OCI-LY1 (cell line): ENCODE results near the gene STAM.

Source experiments
- H2AFZ ChIP-seq: fragments of 200-600 bp; sonication (generic), shearing (Covaris generic); 2 replicates; pipeline ENCODE4 v1.6.0; 2014; ENCODE audit warnings: antibody characterized with exemption, mild to moderate bottlenecking, low read length
- H3F3A ChIP-seq: fragments of 200-600 bp; sonication (generic), shearing (Covaris generic); 2 replicates; pipeline ENCODE4 v1.6.0; 2014; ENCODE audit warnings: mild to moderate bottlenecking, antibody characterized with exemption, low read length, moderate library complexity; ENCODE audit not compliant: insufficient read depth
- H3K27ac ChIP-seq: fragments of 200-600 bp; sonication (generic); 2 replicates; pipeline ENCODE4 v1.5.1; 2014; ENCODE audit warnings: low read length, mixed run types, mild to moderate bottlenecking, low read depth; ENCODE audit not compliant: poor library complexity, severe bottlenecking
- H3K27me3 ChIP-seq: fragments of 200-600 bp; sonication (generic); 2 replicates; pipeline ENCODE4 v1.6.0; 2014; ENCODE audit warnings: antibody characterized with exemption, mild to moderate bottlenecking, low read length, moderate library complexity; ENCODE audit not compliant: insufficient read depth
- H3K36me3 ChIP-seq: fragments of 200-600 bp; sonication (generic); 2 replicates; pipeline ENCODE4 v1.6.1; 2014; ENCODE audit warnings: mild to moderate bottlenecking, antibody characterized with exemption, low read length, moderate library complexity, mixed read lengths; ENCODE audit not compliant: insufficient read depth
- H3K4me1 ChIP-seq: fragments of 200-600 bp; sonication (generic); 2 replicates; pipeline ENCODE4 v1.5.1; 2014; ENCODE audit warnings: mild to moderate bottlenecking, low read length, moderate library complexity; ENCODE audit not compliant: insufficient read depth, severe bottlenecking
- H3K4me2 ChIP-seq: fragments of 200-600 bp; sonication (generic), shearing (Covaris generic); 2 replicates; pipeline ENCODE4 v1.6.1; 2014; ENCODE audit warnings: low read length
- H3K4me3 ChIP-seq: fragments of 200-600 bp; sonication (generic); 2 replicates; pipeline ENCODE4 v1.5.1; 2014; ENCODE audit warnings: low read length, low read depth, mild to moderate bottlenecking, mixed read lengths; ENCODE audit not compliant: poor library complexity, severe bottlenecking
- H3K79me2 ChIP-seq: fragments of 200-600 bp; shearing (Covaris generic); 2 replicates; pipeline ENCODE4 v1.6.1; 2016; ENCODE audit warnings: mixed run types, low read length, mixed read lengths; ENCODE audit not compliant: insufficient read depth
- H3K9ac ChIP-seq: fragments of 200-600 bp; sonication (generic), shearing (Covaris generic); 2 replicates; pipeline ENCODE4 v1.6.1; 2014; ENCODE audit warnings: mild to moderate bottlenecking, low read length, mixed read lengths
- H3K9me2 ChIP-seq: fragments of 200-600 bp; sonication (generic), shearing (Covaris generic); 2 replicates; pipeline ENCODE4 v1.6.1; 2014; ENCODE audit warnings: low read depth, mild to moderate bottlenecking, low read length, mixed read lengths
- H3K9me3 ChIP-seq: fragments of 200-600 bp; shearing (Covaris generic); 2 replicates; pipeline ENCODE4 v1.6.1; 2014; ENCODE audit warnings: low read length, mixed read lengths
- H4K20me1 ChIP-seq: fragments of 200-600 bp; sonication (generic), shearing (Covaris generic); 2 replicates; pipeline ENCODE4 v1.6.0; 2016; ENCODE audit warnings: mild to moderate bottlenecking, low read length; ENCODE audit not compliant: insufficient read depth
- CTCF ChIP-seq: fragments of 200-600 bp; sonication (generic), shearing (Covaris generic); IDR thresholded peaks from 2 replicates; pipeline ENCODE4 v1.5.1; 2017; ENCODE audit warnings: mild to moderate bottlenecking, antibody characterized with exemption, low read length, moderate library complexity, mixed read lengths
- EZH2 ChIP-seq: fragments of 200-600 bp; sonication (generic), shearing (Covaris generic); IDR thresholded peaks from 2 replicates; pipeline ENCODE4 v1.8.0; 2017; ENCODE audit warnings: borderline replicate concordance, mixed run types, mild to moderate bottlenecking, antibody characterized with exemption, low read length, moderate library complexity, mixed read lengths

The STAM gene

DNA sequence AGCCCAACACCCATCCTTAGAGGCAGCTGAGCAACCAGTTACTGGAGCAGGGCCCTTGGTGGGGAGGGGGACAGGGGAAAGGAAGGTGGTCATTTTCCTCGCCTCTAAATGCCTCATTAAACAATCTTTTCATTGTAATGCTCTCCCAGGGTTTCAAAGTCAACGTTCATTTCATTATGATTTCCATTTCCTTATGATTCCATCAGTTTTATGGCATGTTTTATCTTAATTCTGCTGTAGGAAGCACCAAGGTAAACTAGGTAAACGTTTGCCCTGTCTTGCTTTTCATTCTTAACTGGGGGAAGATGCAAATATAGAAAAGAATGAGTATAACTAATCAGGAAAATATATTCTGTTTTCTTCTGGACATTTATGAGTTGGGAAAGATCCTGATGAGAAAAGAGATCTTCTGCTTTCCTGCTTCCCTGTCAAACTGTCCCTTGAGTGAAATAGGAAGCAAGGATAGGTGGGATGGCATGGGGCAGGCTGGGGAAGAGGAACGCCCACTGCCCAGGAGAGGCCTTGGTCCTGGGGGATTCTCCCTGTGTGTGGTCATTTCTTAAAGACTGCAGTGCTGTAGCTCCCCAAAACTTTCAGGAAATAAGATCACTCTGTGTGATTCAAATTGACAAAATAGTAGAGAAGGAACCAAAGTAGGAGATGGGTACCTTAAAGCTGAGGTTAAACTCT lies 87.5 kb downstream of the STAM start:
- no peak overlapping the region for H3K4me3 ChIP-seq
- no peak overlapping the region for H2AFZ ChIP-seq
- no peaks in the 10 kb centered on the region for H3K9me2 ChIP-seq
- H3K79me2 ChIP-seq = no peaks in the 10 kb centered on the region
- H3K27me3 ChIP-seq = no peaks in the 10 kb centered on the region
- H4K20me1 ChIP-seq = no peaks in the 10 kb centered on the region
- H3K4me2 ChIP-seq = no peak overlapping the region
- TF ChIP-seq CTCF = no peak
- no peak overlapping the region for H3K27ac ChIP-seq
- H3K36me3 ChIP-seq = no peaks in the 10 kb centered on the region
- H3K9me3 ChIP-seq = no peaks in the 10 kb centered on the region
- H3K9ac ChIP-seq = no peak overlapping the region
- no peaks in the 10 kb centered on the region for H3F3A ChIP-seq
- no peaks in the 10 kb centered on the region for H3K4me1 ChIP-seq

GRCh38 chr10:17733620-17734019 lies 89.7 kb downstream of the STAM start:
- no peak overlapping the region for H2AFZ ChIP-seq
- no peaks in the 10 kb centered on the region for H4K20me1 ChIP-seq
- H3K9me2 ChIP-seq = no peaks in the 10 kb centered on the region
- no peaks in the 10 kb centered on the region for H3K27me3 ChIP-seq
- H3K36me3 ChIP-seq = no peaks in the 10 kb centered on the region
- H3K9ac ChIP-seq = no peak overlapping the region
- no peak overlapping the region for H3K4me3 ChIP-seq
- TF ChIP-seq EZH2 (no peak), CTCF (no peak)
- H3K9me3 ChIP-seq = no peaks in the 10 kb centered on the region
- no peaks in the 10 kb centered on the region for H3K79me2 ChIP-seq
- no peak overlapping the region for H3K27ac ChIP-seq
- no peaks in the 10 kb centered on the region for H3F3A ChIP-seq
- no peak overlapping the region for H3K4me2 ChIP-seq
- no peaks in the 10 kb centered on the region for H3K4me1 ChIP-seq

DNA sequence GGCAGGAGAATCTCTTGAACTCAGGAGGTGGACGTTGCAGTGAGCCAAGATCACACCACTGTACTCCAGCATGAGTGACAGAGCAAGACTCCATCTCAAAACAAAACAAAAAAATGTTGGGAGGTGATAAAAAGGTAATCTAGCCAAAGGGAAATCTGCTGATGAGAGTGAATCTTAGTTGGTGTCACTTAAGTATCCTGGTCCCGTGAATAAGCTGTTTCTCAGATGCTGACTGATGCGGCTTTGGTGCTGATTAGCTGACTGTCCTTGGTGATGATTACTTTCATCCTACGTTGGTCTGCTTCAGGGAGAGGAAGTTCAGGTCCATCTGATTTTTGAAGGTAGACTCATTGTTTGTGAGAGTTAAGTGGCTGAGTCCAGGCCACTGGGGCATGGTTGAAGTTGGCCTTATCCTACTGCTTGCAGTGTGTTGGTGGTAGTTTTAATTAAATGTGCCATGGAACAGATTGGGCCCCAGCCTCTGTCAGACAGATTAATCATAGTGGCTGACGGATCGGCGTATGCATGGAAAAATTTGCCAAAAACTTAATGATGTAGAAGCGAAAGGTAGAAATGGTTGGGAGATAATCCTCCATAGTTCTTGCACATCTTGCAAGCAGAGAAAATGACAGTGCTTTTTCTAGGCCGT lies 90.6 kb downstream of the STAM start:
- no peak overlapping the region for H3K9ac ChIP-seq
- H3K4me1 ChIP-seq = no peaks in the 10 kb centered on the region
- no peaks in the 10 kb centered on the region for H3F3A ChIP-seq
- H2AFZ ChIP-seq = no peak overlapping the region
- H3K4me3 ChIP-seq = no peak overlapping the region
- H3K4me2 ChIP-seq = no peak overlapping the region
- no peaks in the 10 kb centered on the region for H3K9me2 ChIP-seq
- no peaks in the 10 kb centered on the region for H4K20me1 ChIP-seq
- no peak for TF ChIP-seq CTCF
- TF ChIP-seq EZH2 = no peak
- no peak overlapping the region for H3K27ac ChIP-seq
- H3K79me2 ChIP-seq = no peaks in the 10 kb centered on the region
- H3K9me3 ChIP-seq = no peaks in the 10 kb centered on the region
- H3K36me3 ChIP-seq = no peaks in the 10 kb centered on the region
- H3K27me3 ChIP-seq = no peaks in the 10 kb centered on the region
